ENCODE measurements around the gene FBXL7. TPM values are rescaled to one million over a fixed set of nuclear protein-coding genes. Genes with fewer than 3 reads are reported as not detected.

FBXL7 gene
- polyA plus RNA-seq, 1 donor from 2014 or later = 0.24 TPM

- Histone ChIP-seq H4K20me1 (ENCODE audit: insufficient read depth) (no peaks in the 10 kb centered on the region), H3K9me3 (ENCODE audit: low read length) (no peaks in the 10 kb centered on the region), H3K79me2 (replicated peaks; ENCODE audit: insufficient read depth, low read length) (no peaks in the 10 kb centered on the region), H3K4me2 (ENCODE audit: low read length) (no peak overlapping the region), H3K36me3 (ENCODE audit: insufficient read depth, low read length) (no peaks in the 10 kb centered on the region), H2AFZ (ENCODE audit: low read depth, low read length) (no peak overlapping the region), H3F3A (ENCODE audit: insufficient read depth, low read length, poor library complexity, severe bottlenecking) (no peaks in the 10 kb centered on the region), H3K4me3 (ENCODE audit: low read length) (no peak overlapping the region), H3K27me3 (ENCODE audit: insufficient read depth, low read depth, low read length) (no peaks in the 10 kb centered on the region), H3K9ac (ENCODE audit: low read length) (no peak overlapping the region), H3K9me2 (ENCODE audit: insufficient read depth, low read length) (no peaks in the 10 kb centered on the region), H3K27ac (ENCODE audit: low read length) (no peak overlapping the region)
- TF ChIP-seq POLR2AphosphoS5 (IDR thresholded peaks at IDR 0.05) (no peak), TAF1 (IDR thresholded peaks at IDR 0.05; ENCODE audit: low read depth) (no peak), REST (IDR thresholded peaks at IDR 0.05; ENCODE audit: borderline replicate concordance) (no peak), MXI1 (conservative IDR thresholded peaks at IDR 0.05; ENCODE audit: poor library complexity, severe bottlenecking) (no peak), EP300 (conservative IDR thresholded peaks at IDR 0.05; ENCODE audit: poor library complexity, severe bottlenecking) (no peak), SMC3 (conservative IDR thresholded peaks at IDR 0.05; ENCODE audit: poor library complexity) (no peak), EZH2 (IDR thresholded peaks at IDR 0.05; ENCODE audit: borderline replicate concordance, insufficient read depth, low read length, poor library complexity, severe bottlenecking) (no peak), CTCF (IDR thresholded peaks at IDR 0.05; ENCODE audit: poor library complexity, severe bottlenecking) (no peak), RAD21 (conservative IDR thresholded peaks at IDR 0.05) (no peak)
These were observed 193.4 kb downstream of the FBXL7 start for GRCh38 chr5:15693382-15693728.

GRCh38 chr5:15693933-15694332 is 194.0 kb downstream of the FBXL7 start:
- no peaks in the 10 kb centered on the region for H3K79me2 ChIP-seq (replicated peaks; ENCODE audit: insufficient read depth, low read length)

More at GRCh38 chr5:15693933-15694332, 194.0 kb downstream of the FBXL7 start:
- Histone ChIP-seq H4K20me1 (ENCODE audit: insufficient read depth) (no peaks in the 10 kb centered on the region), H3K27me3 (ENCODE audit: insufficient read depth, low read depth, low read length) (no peaks in the 10 kb centered on the region), H3K9ac (ENCODE audit: low read length) (no peak overlapping the region), H3K4me2 (ENCODE audit: low read length) (no peak overlapping the region), H3F3A (ENCODE audit: insufficient read depth, low read length, poor library complexity, severe bottlenecking) (no peaks in the 10 kb centered on the region), H3K36me3 (ENCODE audit: insufficient read depth, low read length) (no peaks in the 10 kb centered on the region), H2AFZ (ENCODE audit: low read depth, low read length) (no peak overlapping the region), H3K27ac (ENCODE audit: low read length) (peak overlapping the region; percentile 42), H3K9me3 (ENCODE audit: low read length) (no peaks in the 10 kb centered on the region), H3K4me3 (ENCODE audit: low read length) (peak overlapping the region; percentile 8), H3K9me2 (ENCODE audit: insufficient read depth, low read length) (no peaks in the 10 kb centered on the region)
- TF ChIP-seq RAD21 (conservative IDR thresholded peaks at IDR 0.05) (no peak), CTCF (IDR thresholded peaks at IDR 0.05; ENCODE audit: poor library complexity, severe bottlenecking) (no peak), EZH2 (IDR thresholded peaks at IDR 0.05; ENCODE audit: borderline replicate concordance, insufficient read depth, low read length, poor library complexity, severe bottlenecking) (no peak), EP300 (conservative IDR thresholded peaks at IDR 0.05; ENCODE audit: poor library complexity, severe bottlenecking) (no peak), MXI1 (conservative IDR thresholded peaks at IDR 0.05; ENCODE audit: poor library complexity, severe bottlenecking) (no peak), POLR2AphosphoS5 (IDR thresholded peaks at IDR 0.05) (no peak), REST (IDR thresholded peaks at IDR 0.05; ENCODE audit: borderline replicate concordance) (no peak), TAF1 (IDR thresholded peaks at IDR 0.05; ENCODE audit: low read depth) (no peak), SMC3 (conservative IDR thresholded peaks at IDR 0.05; ENCODE audit: poor library complexity) (no peak)
